Stimulated activated CD8-positive, alpha-beta memory T cell treated with anti-CD3 and anti-CD28 coated beads, Interleukin-7, amount 100 ng/mL, for 1 hour (primary cell): ENCODE measurements around the gene DPP4.
"Not testable (repeated sequence)": the region's sequence is repeated elsewhere in the genome, so short reads cannot be mapped to it uniquely, and the experiment has no call there.

Experiments used
- DNase-seq, 2 donors: peaks; one replicate each; pipeline ENCODE4 v3.0.0-alpha.2; 2020; ENCODE audit warnings: low read depth in 2 of 2

Gene DPP4

DNA sequence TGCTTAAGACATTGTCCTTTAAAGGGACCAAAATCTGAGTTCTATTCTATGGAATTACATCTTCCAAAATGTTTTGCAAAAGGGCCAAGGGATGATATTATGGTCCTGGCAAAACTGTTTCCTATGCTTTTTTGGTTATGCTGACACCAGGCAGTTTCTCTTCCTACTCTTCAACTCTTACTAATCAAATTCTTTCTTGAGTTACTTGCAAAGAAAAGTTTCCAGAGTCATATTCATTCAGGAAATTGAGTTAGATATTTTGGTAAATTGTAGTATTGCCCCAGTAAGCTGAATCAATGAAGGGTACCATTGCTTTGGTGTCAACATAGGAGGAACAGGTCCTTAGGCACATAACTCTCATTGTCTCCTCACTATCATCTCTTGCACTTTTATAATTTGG, 118.8 kb downstream of the DPP4 start:
- no peak for DNase-seq

DNA sequence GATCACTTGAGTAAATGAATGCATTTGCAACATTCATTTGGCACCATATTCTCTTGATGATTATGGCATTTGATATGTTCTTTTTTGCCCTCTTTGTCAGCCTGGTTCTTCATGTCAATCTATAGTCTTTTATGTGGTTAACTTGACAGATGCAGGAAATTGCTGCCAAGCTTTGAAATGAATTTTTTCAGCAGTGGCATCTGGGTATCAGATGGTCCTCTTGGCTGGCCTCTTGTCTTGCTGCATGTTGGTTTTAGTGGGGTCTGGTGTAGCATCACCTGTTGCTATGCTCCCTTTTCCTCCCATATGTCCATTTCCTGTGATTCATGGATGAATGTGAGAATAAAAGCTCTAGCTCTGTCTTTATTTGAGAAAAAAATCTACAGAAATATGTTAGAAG, 119.9 kb downstream of the DPP4 start:
- no peak for DNase-seq

DNA sequence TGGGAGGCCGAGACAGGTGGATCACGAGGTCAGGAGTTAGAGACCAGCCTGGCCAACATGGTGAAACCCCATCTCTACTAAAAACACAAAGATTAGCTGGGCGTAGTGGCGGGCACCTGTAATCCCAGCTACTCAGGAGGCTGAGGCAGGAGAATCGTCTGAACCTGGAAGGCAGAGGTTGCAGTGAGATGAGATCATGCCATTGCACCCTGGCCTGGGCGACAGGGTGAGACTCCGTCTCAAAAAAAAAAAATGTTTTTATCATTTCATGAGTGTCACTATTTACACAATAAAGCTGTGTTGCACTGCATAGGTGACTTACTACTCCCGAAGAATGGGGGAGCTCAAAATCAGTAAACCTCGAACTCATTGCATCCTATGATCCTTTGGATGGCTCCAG, 120.6 kb downstream of the DPP4 start:
- DNase-seq = not testable (repeated sequence)

DNA sequence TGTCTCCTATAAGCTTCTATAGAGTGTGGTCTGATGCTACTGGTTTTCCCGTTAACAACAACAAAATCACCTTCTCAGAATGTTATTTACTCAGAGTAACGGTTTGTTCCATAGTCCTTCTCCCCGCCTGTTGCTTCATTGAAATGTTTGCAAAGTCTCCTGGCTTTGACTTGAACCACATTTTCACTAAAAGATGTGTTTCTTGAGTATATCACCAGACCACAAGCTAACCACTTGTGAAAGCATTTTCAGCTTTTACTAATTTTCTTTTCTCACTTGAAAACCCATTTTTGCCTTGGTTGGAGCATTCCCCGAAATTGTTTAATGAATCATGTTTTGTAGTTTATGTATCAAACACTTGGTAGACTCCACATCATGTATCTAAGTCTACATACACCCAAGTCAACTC, 121.2 kb downstream of the DPP4 start:
- DNase-seq = no peak

DNA sequence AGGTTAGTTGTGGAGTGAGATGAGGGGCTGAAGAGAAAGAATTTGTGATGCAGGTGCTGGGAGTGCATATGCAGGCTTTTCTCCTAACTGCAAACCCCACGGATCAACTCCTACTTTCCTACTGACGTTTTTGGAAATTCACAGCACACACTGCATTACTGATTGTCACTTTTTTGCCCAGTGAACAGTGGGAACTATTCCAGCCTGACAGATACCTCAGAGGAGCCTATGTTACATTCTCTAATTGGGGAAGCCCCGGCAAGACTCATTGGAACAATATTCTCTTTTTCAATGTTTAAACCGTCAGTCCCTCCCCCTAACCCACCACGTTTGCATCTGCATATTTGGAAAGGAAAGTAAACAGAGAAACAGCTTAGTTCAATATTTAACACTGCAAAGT, 126.2 kb downstream of the DPP4 start:
- DNase-seq = no peak

DNA sequence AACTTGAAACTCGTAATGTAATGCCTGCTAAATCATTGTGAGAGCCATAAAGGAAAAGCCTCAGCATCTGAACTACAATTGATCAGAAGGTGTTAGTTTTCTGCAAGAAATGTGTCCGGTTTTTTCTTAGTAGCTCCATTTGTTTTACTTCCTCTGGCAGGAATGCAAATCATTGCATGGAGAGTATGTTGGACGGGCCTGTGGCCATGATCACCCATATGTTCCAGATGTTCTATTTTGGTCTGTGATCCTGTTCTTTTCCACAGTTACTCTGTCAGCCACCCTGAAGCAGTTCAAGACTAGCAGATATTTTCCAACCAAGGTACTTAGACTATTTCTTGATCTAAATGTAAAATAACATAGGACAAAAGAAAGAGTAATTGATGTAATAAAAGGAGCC, 126.6 kb downstream of the DPP4 start:
- DNase-seq = no peak

DNA sequence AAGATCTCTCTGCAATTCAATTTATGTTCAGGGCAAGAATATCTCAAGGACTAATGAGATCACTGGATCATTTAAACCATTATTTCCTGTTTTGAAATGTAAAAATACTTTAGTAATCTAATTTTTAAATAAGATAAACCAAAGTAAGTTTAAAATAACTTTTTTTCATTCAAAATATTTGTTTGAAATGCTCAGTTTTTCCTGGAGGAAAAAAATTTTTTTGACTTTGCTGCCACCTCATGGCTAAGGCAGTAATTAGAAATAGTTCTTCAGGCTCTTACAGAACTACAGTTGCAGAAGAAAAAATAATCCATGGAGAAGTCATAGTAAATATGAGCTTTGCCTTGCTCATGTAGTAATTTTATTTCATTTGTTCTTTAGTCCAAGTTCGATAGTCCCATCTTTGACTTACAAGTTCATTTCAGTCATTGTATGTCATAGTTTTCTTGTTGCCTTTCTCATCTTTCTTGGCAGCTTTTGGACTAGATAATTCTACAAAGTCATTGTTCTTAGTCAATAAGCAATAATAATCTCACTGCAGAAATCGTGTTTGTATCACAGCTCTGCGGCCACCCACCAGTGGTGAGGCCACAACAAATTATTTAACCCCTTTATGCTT, 127.4 kb downstream of the DPP4 start:
- no peak for DNase-seq

DNA sequence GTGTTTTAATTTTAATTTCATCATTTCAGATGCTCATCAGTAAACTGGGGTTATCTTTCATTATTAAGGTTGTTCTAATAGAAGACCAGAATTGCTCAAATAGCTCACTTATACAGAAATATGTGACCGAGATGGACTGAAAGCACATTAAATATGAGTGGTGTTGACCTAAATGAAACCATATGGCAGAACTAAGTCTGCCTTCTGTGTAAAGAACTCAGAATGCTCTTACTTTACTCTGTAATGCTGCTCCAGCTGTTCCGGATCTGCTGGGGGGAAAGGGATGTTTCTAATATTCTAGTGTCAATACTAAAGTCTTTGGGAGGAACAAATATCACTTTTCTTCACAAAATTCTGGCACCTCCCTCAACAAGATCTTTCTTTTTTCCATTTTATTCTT, 131.0 kb downstream of the DPP4 start:
- DNase-seq = no peak
